Lung (tissue), 12 donors: ENCODE measurements around the gene EPHA8. TPM values are rescaled to one million over a fixed set of nuclear protein-coding genes. Genes with fewer than 3 reads are reported as not detected.

ENCODE experiments used
- ATAC-seq: fragments of 200-7000 bp; cut with Tn5 transposase; one replicate; pipeline ENCODE4 v1.9.1; 2020; ENCODE audit warnings: moderate number of reproducible peaks; ENCODE audit not compliant: insufficient read depth, low FRiP score
- DNase-seq, 3 donors: peaks; one replicate each; pipeline ENCODE4 v3.0.0-alpha.2; 2013 to 2017
- H3K27ac ChIP-seq, 2 donors: one replicate each; pipeline ENCODE4 v1.5.1; 2013; ENCODE audit warnings: mild to moderate bottlenecking in 2 of 2, moderate library complexity in 2 of 2, control low read depth in 1 of 2, inconsistent platforms in 1 of 2, low read depth in 1 of 2, low read length in 1 of 2
- H3K27me3 ChIP-seq, 3 donors: one replicate each; pipeline ENCODE4 v1.5.1; 2013; ENCODE audit warnings: low read length in 2 of 3; ENCODE audit not compliant: control insufficient read depth in 3 of 3, insufficient read depth in 3 of 3
- H3K36me3 ChIP-seq, 4 donors: one replicate each; pipeline ENCODE4 v1.5.1; 2013; ENCODE audit warnings: low read length in 4 of 4, mild to moderate bottlenecking in 1 of 4, moderate library complexity in 1 of 4; ENCODE audit not compliant: control insufficient read depth in 4 of 4, insufficient read depth in 4 of 4
- H3K4me1 ChIP-seq, 5 donors: one replicate each; pipeline ENCODE4 v1.5.1; 2013; ENCODE audit warnings: low read length in 5 of 5, mild to moderate bottlenecking in 2 of 5, moderate library complexity in 1 of 5; ENCODE audit not compliant: control insufficient read depth in 5 of 5, insufficient read depth in 5 of 5
- H3K4me3 ChIP-seq: one replicate; pipeline ENCODE4 v1.5.1; 2013; ENCODE audit warnings: mild to moderate bottlenecking, control low read depth, moderate library complexity
- H3K9ac ChIP-seq, 2 donors: one replicate each; pipeline ENCODE4 v1.5.1; 2013; ENCODE audit warnings: low read length in 2 of 2, control low read depth in 1 of 2; ENCODE audit not compliant: insufficient read depth in 1 of 2
- H3K9me3 ChIP-seq, 4 donors: one replicate each; pipeline ENCODE4 v1.5.1; 2013; ENCODE audit warnings: low read length in 3 of 4, mild to moderate bottlenecking in 1 of 4, moderate library complexity in 1 of 4; ENCODE audit not compliant: control insufficient read depth in 4 of 4, insufficient read depth in 3 of 4
- WGBS, 2 donors: extraction: QIAGEN DNeasy Blood & Tissue Kit; methylation state at CpG; one replicate each; pipeline ENCODE4 v1.1.7; 2013; 5-methylcytosine and 5-hydroxymethylcytosine counted together
- polyA plus RNA-seq, 2 donors: library from polyadenylated mRNA; stranded (reverse); fragments of 200-250 nt; gene quantifications; one replicate each; pipeline ENCODE4 v1.2.1, GENCODE V29; 2013
- total RNA-seq, 2 donors: library from RNA; depleted of rRNA in 1 of 2; stranded (reverse); fragments of >200 nt in 1 of 2; gene quantifications; one replicate each; pipeline ENCODE4 v1.2.1, GENCODE V29; 2014 to 2021
- TF ChIP-seq, protein P1 (sequence below): IDR thresholded peaks from 2 replicates; pipeline ENCODE4 v1.5.1; 2012; ENCODE audit warnings: mild to moderate bottlenecking; ENCODE audit errors: control extremely low read depth, extremely low read depth
- donor health status: control.
- donor health status: control.
- donor health status: Bipolar disorder and iron deficiency.
- donor health status: healthy.
- donor health status: DM: yes; HTN: yes; CAD: no.

EPHA8 gene
- total and polyA plus RNA-seq, 4 donors = 0.01 TPM; not detected in 3

DNA sequence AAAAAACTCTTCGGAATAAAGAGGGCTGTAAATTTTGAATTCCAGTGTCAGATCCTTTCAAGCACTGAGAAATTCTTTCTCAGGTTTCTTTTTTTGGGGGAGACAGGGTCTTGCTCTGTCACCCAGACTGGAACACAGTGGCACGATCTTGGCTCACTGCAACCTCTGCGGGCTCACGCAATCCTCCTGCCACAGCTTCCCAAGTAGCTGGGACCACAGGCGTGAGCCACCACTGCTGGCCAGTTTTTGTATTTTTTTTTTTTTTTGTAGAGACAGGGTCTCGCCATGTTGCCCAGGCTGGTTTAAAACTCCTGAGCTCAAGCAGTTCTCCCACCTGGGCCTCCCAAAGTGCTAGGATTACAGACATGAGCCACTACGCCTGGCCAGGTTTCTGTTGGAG is 34.8 kb upstream of the EPHA8 start:
- Histone ChIP-seq H3K27me3 (no peaks in the 10 kb centered on the region), H3K4me3 (no peak overlapping the region), H3K9ac (no peak overlapping the region), H3K36me3 (peaks cover 7 to 48% (median 17%) of the 10 kb centered on the region in 4 donors), H3K4me1 (peaks cover 0 to 27% (median 12%) of the 10 kb centered on the region in 5 donors), H3K9me3 (no peaks in the 10 kb centered on the region), H3K27ac (no peak overlapping the region)
- ATAC-seq (no peak), DNase-seq (no peak)
- WGBS, 2 donors = 92 to 97% methylated on average over 7 of the region's 7 CpGs
- TF ChIP-seq, protein P1, sequence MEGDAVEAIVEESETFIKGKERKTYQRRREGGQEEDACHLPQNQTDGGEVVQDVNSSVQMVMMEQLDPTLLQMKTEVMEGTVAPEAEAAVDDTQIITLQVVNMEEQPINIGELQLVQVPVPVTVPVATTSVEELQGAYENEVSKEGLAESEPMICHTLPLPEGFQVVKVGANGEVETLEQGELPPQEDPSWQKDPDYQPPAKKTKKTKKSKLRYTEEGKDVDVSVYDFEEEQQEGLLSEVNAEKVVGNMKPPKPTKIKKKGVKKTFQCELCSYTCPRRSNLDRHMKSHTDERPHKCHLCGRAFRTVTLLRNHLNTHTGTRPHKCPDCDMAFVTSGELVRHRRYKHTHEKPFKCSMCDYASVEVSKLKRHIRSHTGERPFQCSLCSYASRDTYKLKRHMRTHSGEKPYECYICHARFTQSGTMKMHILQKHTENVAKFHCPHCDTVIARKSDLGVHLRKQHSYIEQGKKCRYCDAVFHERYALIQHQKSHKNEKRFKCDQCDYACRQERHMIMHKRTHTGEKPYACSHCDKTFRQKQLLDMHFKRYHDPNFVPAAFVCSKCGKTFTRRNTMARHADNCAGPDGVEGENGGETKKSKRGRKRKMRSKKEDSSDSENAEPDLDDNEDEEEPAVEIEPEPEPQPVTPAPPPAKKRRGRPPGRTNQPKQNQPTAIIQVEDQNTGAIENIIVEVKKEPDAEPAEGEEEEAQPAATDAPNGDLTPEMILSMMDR = no peak

DNA sequence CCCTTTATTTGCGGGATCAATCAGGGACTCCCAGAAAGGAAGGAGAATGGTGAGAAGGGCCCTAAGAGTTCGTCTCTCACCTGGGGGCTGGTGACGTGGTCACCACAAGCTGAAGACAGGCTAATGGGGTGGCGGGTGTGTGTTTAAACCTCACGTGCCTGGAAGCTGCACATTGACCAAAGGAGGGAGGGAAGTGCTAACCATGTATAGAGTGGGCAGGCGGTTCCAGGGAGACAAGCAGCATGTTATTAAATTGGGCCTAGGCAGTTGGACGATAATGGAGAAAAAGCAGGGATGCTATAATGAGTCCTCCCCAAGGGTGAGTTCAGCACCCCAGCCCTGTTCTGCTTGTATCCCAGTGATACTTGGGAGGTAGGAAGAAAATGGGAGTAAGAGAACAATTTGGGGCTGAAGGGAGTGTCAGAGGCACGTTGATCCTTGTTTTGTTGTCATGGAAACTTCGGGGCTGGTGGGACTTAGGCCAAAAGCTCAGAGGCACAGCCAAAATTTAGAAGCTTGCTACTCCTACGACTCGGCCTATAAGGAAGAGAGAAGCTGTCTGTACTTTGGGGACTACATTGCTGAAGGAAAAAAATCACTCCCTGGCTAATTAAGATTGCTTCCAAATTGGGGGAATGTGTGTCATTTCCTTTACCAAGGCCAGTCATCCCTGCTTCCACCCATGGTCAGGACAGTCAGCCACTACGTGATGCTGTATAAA is 33.2 kb upstream of the EPHA8 start:
- 77 to 84% methylated on average over 12 of the region's 12 CpGs for WGBS, 2 donors
- peak; percentile 19 for ATAC-seq
- Histone ChIP-seq H3K9me3 (no peaks in the 10 kb centered on the region), H3K36me3 (peaks cover 4 to 39% (median 12%) of the 10 kb centered on the region in 4 donors), H3K4me1 (peaks cover 0 to 27% (median 12%) of the 10 kb centered on the region in 5 donors), H3K27me3 (no peaks in the 10 kb centered on the region), H3K4me3 (no peak overlapping the region), H3K27ac (no peak overlapping the region), H3K9ac (peak overlapping the region in 1 of 2 donors; percentile 26)
- peak; percentile 93 to 97 (median 95) for DNase-seq
- TF ChIP-seq, protein P1 = no peak

DNA sequence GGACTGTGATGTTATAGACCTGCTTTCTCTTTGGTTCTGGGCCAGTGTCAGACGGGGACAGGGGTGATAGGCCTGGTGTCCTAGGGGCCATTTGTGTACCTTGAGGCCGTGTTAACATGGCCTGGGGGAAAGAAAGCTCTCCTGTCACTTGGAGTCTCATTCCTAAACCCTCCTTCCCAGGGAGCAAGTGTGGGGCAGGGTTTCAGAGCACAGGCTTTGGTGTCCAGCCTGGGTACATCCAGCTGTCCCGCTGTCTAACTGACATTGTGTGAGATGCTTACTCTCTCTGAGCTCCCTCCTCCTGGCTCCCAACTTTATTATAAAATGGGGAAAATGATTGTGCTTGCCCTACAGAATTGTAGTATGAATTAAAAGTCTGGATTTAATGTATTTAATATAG is 32.6 kb upstream of the EPHA8 start:
- DNase-seq (peak; percentile 40 to 71 (median 52)), ATAC-seq (no peak)
- Histone ChIP-seq H3K36me3 (peaks cover 4 to 34% (median 8%) of the 10 kb centered on the region in 4 donors), H3K9me3 (no peaks in the 10 kb centered on the region), H3K27ac (no peak overlapping the region), H3K9ac (peak overlapping the region in 1 of 2 donors; percentile 26), H3K4me1 (peaks cover 0 to 27% (median 12%) of the 10 kb centered on the region in 5 donors), H3K4me3 (no peak overlapping the region), H3K27me3 (no peaks in the 10 kb centered on the region)
- TF ChIP-seq, protein P1 = no peak
- 85 to 88% methylated on average over 3 of the region's 3 CpGs for WGBS, 2 donors
